Measurements from ENCODE around the gene CCDC69. TPM values are rescaled to one million over a fixed set of nuclear protein-coding genes. Genes with fewer than 3 reads are reported as not detected.
"Not testable (repeated sequence)": the region's sequence is repeated elsewhere in the genome, so short reads cannot be mapped to it uniquely, and the experiment has no call there.

CCDC69 gene
- total RNA-seq, 4 donors from 2014 or later, result 118 to 287 (median 228) TPM

DNA sequence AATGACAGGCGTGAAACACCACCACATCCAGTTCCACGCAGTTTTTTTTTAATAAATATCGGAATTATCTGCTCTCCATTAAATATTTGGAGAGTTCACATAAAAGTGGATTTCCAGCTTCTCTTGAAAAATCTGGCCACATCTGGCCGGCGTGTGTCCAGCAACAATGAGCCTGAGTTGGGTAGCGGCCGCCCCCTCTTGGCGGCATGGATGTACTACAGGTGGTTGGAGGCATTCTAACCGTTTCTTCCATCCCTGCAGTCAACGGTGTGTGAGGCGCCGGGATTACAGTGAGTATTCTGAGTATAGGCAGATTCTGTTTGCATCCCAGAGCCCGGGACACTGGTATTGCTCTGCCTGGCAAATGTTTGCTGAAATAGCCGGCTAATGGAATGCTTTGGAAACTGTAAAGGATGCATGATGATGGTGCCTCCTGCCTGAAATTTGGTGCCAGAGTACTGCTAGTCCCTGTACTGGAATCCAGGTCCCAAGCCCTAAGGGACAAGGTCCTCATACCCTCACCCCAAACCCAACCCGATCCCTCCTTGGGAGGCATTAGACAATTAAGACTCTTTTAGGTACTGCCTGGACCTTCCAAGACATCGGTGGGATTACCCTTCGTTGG, 15.5 kb upstream of the CCDC69 start:
- TF ChIP-seq, protein P1, sequence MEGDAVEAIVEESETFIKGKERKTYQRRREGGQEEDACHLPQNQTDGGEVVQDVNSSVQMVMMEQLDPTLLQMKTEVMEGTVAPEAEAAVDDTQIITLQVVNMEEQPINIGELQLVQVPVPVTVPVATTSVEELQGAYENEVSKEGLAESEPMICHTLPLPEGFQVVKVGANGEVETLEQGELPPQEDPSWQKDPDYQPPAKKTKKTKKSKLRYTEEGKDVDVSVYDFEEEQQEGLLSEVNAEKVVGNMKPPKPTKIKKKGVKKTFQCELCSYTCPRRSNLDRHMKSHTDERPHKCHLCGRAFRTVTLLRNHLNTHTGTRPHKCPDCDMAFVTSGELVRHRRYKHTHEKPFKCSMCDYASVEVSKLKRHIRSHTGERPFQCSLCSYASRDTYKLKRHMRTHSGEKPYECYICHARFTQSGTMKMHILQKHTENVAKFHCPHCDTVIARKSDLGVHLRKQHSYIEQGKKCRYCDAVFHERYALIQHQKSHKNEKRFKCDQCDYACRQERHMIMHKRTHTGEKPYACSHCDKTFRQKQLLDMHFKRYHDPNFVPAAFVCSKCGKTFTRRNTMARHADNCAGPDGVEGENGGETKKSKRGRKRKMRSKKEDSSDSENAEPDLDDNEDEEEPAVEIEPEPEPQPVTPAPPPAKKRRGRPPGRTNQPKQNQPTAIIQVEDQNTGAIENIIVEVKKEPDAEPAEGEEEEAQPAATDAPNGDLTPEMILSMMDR (IDR thresholded peaks at IDR 0.05), result peak in 1 of 3 donors; percentile 6
- peak; percentile 34 for ATAC-seq (ENCODE audit: low FRiP score)
- no peak for DNase-seq (ENCODE audit: low spot score)

DNA sequence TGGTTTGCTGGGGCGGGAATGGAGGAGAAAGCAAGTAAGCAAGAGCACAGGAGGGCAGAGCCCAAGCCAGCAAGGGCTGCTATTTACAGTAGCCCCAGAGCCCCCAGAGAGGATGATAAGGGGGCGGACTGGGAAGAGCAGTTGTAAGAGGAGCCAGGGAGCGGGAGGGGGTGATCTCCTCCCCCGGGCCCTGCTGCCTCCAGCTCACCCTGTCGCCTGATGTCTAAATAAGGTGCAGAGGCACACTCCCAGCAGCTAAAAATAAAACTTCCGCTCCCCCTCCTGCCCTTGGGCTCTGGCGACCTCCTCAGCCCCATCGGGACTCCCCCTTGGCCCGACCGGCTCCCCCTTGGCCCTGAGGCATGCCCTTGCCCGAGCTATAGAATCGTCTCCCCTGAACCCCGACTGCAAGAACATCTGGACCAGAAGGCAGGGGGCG, 14.4 kb upstream of the CCDC69 start:
- ATAC-seq (ENCODE audit: low FRiP score), result no peak
- TF ChIP-seq, protein P1 (IDR thresholded peaks at IDR 0.05), result no peak
- DNase-seq (ENCODE audit: low spot score), result no peak

DNA sequence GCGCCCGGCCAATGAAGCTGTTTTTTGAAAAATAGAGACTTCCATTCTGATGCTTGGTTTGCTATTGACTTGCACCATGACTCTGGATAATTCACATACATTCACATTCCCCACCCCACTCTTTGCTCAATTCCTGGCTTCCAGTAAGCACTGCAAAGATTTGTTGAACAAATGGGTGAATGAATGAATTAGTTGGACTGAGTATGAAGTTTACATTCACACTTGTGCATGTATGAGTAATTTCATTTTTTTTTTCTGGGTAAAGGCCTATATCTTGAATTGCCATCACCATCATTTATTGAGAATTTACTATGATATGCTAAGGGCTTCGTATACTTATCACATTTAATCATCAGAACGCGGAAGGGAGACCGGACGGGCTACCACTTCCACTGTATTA, 13.8 kb upstream of the CCDC69 start:
- ATAC-seq (ENCODE audit: low FRiP score) (no peak), DNase-seq (ENCODE audit: low spot score) (no peak)
- TF ChIP-seq, protein P1 (IDR thresholded peaks at IDR 0.05), result no peak

DNA sequence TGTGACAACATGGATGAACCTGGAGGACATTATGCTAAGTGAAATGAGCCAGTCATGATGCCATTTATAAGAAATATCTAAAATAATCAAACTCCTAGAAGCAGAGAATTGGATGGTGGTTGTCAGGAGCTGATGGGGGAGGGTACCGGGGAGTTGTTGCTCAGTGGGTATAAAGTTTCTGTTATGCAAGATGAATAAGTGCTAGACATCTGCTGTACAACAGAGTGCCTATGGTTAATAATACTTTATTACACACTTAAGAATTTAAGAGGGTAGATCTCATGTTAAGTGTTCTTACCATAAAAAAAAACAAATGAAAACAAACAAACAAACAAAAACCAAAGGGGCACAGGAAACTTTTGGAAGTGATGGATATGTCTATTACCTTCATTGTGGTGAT, 13.0 kb upstream of the CCDC69 start:
- no peak for ATAC-seq (ENCODE audit: low FRiP score)
- TF ChIP-seq, protein P1 (IDR thresholded peaks at IDR 0.05), result no peak
- no peak for DNase-seq (ENCODE audit: low spot score)

DNA sequence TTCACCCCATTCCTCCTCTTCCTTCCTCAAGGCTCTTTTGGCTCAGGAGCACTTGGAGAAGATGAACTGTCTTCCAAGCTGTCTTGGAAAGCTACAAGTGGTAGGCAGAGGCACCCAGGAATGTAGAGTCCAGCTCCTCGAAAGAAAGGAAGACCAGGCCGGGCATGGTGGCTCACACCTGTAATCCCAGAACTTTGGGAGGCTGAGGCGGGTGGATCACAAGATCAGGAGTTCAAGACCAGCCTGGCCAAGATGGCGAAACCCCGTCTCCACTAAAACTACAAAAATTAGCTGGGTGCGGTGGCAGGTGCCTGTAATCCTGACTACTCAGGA, 11.3 kb upstream of the CCDC69 start:
- ATAC-seq (ENCODE audit: low FRiP score); DNase-seq (ENCODE audit: low spot score): not testable (repeated sequence)

DNA sequence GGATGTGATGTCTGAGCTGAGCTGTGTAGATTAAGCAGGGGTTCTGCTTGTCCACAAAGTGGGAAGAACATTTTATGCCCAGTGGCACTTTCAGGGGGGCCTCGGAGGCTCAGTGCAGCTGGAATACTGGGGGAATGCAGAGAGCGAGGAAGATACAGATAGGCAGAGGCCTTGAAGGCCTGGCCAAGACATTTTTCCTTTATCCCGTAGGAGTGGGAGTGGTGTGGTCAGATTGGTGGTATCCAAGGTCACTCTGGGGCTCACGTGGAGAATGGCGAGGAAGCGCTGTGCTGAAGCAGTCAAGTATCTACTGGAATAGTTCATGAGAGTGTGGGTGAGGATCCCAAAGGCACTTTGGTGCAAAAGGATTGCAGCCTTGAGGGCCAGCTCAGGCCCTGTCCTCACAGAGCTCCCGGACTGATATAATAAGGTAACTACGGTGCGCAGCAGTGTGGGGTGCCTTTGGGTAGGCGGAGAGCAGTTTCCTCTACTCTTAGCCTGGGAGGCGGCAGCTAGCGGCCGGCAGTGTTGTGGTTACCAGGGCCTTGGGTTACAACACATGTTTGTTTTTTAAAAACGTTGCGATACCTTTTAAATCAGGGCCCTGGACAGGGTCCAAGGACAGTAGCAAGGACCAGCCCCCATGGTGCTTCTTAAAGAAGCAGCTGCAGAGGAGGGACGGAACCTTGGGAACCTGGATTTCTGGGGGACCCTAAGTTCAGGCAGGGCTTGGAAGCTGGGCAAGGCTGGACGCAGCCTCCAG, 10.8 kb upstream of the CCDC69 start:
- no peak for DNase-seq (ENCODE audit: low spot score)
- peak; percentile 80 for ATAC-seq (ENCODE audit: low FRiP score)
- TF ChIP-seq, protein P1 (IDR thresholded peaks at IDR 0.05), result no peak

DNA sequence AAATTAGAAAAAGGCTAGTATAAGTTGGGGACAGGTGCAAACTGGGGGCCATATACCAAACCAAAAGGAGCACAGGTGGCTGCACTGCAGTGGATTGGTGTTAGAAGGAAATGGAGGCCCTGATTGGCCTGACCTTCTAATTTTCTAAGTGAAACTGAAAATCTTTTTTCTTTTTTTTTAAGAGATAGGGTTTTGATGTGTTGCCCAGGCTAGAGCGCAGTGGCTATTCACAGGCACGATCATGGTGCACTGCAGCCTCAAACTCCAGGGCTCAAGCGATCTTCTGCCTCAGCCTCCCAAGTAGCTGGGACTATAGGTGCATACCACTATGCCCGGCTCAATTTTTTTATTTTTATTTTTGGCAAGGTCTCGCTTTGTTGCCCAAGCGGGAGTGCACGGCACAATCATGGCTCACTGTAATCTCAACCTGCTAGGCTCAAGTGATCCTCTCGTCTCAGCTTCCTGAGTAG, 9.8 kb upstream of the CCDC69 start:
- DNase-seq (ENCODE audit: low spot score) (no peak), ATAC-seq (ENCODE audit: low FRiP score) (no peak)
- TF ChIP-seq, protein P1 (IDR thresholded peaks at IDR 0.05), result no peak
